ENCODE measurements around the gene IGFBPL1. TPM values are rescaled to one million over a fixed set of nuclear protein-coding genes. Genes with fewer than 3 reads are reported as not detected.

IGFBPL1 gene
- total RNA-seq, 1 donor = not detected

GRCh38 chr9:38367898-38368297 lies 56.4 kb downstream of the IGFBPL1 start:
- no peak for TF ChIP-seq CTCF (IDR thresholded peaks at IDR 0.05; ENCODE audit: insufficient read depth, low read depth, low read length)
- no peak overlapping the region for H3K4me3 ChIP-seq (ENCODE audit: low read depth, low read length)
- no peak for DNase-seq (ENCODE audit: low read depth)

GRCh38 chr9:38363589-38363925 lies 60.7 kb downstream of the IGFBPL1 start:
- DNase-seq (ENCODE audit: low read depth) = no peak
- no peak for TF ChIP-seq CTCF (IDR thresholded peaks at IDR 0.05; ENCODE audit: insufficient read depth, low read depth, low read length)
- H3K4me3 ChIP-seq (ENCODE audit: low read depth, low read length) = no peak overlapping the region

- peak; percentile 74 for TF ChIP-seq CTCF (IDR thresholded peaks at IDR 0.05; ENCODE audit: insufficient read depth, low read depth, low read length)
- peak overlapping the region; percentile 21 for H3K4me3 ChIP-seq (ENCODE audit: low read depth, low read length)
- DNase-seq (ENCODE audit: low read depth) = peak; percentile 73
Observed at GRCh38 chr9:38362852-38363588, 61.2 kb downstream of the IGFBPL1 start.

GRCh38 chr9:38361473-38361850 lies 62.8 kb downstream of the IGFBPL1 start:
- DNase-seq (ENCODE audit: low read depth) = no peak
- no peak for TF ChIP-seq CTCF (IDR thresholded peaks at IDR 0.05; ENCODE audit: insufficient read depth, low read depth, low read length)
- H3K4me3 ChIP-seq (ENCODE audit: low read depth, low read length) = no peak overlapping the region

- no peak for TF ChIP-seq CTCF (IDR thresholded peaks at IDR 0.05; ENCODE audit: insufficient read depth, low read depth, low read length)
- H3K4me3 ChIP-seq (ENCODE audit: low read depth, low read length) = no peak overlapping the region
- no peak for DNase-seq (ENCODE audit: low read depth)
Observed at GRCh38 chr9:38360839-38361472, 63.3 kb downstream of the IGFBPL1 start.

- no peak overlapping the region for H3K4me3 ChIP-seq (ENCODE audit: low read depth, low read length)
- TF ChIP-seq CTCF (IDR thresholded peaks at IDR 0.05; ENCODE audit: insufficient read depth, low read depth, low read length) = no peak
- DNase-seq (ENCODE audit: low read depth) = no peak
Observed at GRCh38 chr9:38359689-38360385, 64.4 kb downstream of the IGFBPL1 start.

Data from fibroblast of villous mesenchyme (primary cell).